NCI-H526 treated with DMSO at 0.1 percent for 48 hours (cell line): ENCODE data around the gene ACAA2.
"Not testable (repeated sequence)": the region's sequence is repeated elsewhere in the genome, so short reads cannot be mapped to it uniquely, and the experiment has no call there.

Experiments
- DNase-seq: peaks from one replicate; lab custom pipeline; 2025; lab: John Stamatoyannopoulos, UW

The ACAA2 gene

DNA sequence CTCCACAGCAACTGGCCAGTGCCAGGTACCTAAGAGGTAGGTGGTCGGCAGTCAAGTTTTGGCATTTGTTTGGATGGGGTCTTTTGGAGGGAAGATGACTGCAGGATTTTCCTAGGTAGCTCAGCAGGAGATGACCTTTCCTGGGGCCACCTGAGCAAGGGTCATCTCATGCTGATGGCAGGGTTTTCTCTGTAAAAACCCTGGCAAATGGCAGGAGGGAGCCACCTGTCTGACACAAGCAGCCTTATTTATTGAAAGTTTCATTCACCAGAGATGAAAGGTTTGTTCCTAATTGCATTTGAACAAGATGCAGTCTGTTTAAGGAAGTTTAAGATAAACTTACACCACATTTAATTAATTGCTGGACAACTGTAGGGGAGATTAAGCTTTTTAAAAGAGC, 31.6 kb upstream of the ACAA2 start:
- no peak for DNase-seq

DNA sequence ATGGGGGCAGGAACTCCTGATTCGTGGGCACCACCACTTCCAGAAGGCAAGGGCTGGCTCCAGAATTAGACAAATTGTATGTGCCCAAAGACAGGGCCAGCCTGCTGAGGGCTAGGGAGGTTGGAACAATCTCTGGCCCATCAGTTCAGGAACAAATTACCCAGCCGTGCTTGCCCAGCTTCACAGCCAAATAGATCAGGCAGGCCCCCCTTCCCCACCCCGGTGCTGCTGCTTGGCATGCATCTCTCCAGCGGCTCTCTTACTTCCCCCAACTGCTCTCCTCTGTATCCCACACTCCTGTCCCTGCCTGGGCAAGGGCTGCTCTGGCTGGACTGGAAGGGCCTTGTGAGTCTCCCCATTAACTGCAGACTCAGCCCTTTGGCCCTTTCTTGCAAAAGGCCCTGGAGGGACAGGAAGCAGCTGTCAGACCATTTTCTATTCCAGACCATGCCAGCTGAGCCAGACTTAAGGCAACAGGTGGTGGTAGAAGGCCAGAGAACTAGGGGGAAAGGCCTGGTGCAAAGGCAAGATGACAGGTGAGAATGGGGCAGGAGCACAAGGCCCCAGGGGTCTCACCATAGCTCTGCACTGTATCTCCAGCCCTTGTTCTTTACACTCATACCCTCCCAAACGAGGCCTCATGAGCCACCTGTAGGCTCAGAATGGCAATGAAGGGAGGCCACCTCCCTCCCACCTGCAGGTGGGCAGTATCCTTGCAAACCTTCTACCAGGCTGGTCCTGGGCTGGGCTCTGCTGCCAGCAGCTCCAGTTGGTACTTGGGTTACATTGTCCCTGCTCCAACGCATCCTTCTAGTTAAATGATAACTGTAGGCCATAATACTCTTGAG, 30.7 kb upstream of the ACAA2 start:
- no peak for DNase-seq

DNA sequence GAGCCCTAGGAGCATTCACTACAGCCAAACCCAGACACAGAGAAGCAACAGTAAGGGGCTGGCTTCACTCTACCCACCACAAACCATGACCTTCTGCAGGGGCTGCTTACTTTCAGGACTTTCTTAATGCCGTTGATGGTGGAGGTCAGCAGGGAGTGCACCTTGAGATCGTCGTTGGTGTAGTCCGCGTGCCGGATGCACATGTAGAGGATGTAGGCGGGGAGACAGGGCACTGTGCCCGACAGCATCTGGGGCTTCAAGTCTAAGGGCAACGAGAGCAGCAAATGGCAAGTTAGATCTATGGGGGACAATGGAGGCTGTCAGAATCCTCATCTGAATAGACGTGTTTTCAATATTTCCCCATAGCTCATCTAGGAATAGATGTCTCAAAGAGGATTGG, 29.8 kb upstream of the ACAA2 start:
- DNase-seq: no peak

DNA sequence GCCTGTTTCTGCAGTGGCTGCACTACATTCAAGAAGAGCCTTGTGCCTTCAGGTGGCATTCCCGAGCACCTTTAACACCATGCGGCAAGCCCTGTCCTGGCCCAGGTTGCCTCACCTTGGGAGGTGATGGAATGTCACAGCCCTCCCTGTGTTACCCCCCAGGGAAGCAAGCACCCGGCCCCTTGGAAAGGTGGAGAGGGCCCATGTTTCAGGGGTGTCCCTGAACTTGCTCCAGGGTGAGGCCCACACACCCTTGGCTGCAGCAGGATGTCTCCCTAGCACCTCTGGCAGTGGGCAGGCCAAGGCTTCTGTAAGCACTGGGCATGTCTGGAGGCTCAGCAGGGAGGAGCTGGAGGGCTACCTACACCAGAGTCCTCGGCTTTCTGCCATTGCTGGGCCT, 29.3 kb upstream of the ACAA2 start:
- no peak for DNase-seq

DNA sequence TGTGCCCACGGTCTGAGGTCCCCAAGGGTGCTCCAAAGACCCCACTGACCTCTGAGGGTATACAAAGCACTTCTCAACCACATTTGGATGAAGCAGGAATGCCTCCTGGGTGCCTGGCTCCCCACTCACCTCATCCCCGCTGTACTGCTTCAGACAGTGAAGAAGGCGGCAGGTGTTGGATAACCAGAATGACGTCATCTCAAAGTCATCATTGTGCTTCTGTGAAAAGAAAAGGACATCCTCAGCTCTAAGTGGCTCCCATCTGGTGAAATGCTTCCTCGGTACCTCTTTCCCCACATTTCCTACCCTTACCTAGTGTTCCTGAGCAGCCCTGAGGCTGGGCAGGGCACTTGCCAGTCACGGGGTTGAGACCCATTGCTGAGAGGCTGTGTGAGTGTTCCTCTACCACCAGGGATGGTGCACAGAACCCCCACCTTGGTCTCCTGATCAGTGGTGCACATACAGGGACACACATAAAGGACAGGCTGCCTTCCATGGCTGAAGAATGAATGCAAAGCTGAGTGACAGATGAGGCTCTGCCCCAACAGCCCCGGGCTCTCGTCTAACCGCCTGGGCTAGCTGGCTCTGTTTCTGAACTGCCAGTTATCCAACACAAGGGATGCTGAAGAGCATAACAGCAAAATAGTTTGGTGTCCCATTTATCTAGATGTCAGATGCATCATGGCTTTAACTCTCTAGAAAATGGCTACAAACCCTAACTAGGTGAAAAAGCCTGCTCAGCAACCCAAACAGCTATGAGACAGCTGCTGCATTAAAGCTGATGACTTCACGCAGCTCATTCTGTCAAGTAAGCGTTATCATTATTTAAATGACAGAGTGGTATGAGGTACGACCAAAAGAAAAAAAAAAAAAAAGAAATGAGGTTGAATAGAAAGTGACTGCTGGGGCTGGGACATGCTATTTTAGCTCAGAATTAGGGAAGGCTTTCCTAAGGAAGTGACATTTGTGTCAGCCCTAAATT, 28.2 kb upstream of the ACAA2 start:
- no peak for DNase-seq

DNA sequence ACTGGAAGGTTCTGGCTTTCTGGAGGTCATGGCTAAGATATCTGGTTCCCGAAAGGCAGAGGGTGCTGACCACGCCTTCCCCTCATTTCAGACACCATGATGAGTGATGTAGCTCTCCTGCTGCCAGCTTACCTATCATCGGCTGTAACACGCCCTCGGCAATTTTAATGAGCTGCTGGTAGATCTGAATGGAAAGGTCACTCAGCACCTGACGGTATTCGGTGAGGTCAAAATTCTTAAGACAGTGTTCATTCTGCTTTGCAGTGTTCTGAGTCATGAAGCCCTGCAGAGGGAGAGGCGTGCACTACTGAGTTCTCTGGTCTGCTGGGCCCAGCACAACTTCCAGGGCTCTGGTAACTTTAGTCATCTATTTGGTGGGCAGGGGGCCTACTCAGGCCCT, 25.7 kb upstream of the ACAA2 start:
- no peak for DNase-seq

DNA sequence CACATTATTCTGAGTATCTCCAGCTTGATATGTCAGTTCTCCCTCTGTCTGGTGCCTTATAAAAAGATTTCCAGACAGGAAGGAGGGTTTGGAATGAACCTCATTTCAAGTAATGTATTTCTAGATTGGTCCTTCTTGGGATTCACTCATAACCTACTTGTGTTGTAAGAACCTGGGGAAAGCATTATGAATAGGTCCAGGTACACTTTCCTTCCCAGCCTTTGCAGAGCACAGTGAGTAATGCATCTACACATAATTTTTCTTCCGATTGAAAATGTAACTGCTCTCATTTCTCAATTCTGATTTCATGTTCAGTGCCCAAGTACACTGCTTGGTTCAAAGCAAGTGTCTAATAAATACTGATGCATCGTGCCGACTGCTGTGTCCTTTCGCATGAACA, 25.0 kb upstream of the ACAA2 start:
- no peak for DNase-seq

DNA sequence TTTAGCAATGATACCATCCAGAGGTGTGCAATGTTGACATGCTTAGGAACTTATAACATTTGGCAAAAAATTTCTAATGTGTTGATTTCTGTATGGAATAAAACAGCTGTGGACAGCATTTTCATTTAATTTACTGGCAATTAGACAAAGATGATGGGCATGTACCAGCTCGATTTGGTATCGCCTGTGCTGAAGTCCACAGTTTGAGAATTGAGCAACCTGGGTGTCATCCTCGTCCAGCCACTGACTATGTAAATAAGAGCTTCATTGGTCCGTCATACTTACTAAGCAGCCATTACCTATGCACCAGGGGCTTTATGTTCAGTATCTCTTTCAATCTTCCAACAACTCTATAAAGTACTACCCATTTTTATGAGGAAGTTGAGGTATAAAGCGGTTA, 24.6 kb upstream of the ACAA2 start:
- no peak for DNase-seq

DNA sequence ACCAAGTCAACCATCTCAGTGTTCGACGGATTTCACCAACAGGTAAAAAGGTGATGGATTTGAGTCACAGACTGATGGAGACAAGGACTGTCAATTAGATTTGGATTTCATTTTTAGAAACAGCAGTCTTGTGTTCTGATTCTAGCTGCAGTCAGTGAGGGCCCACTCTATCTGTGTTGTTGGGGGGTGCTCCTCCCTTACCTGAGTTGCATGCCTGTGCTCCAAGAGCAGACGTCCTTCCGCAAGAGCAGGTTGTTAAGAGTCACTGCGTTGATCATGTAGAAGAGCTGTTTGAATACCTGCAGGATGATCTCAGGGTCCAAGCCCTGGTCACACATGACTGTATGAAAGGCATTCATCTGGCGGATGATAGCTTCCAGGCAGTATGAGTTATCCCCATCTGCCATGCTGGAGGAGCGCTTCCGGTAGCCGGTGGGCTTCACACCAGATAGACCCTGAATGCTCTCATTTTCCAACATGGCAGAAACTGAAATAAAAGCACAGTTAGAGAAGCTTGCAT, 24.0 kb upstream of the ACAA2 start:
- not testable (repeated sequence) for DNase-seq

DNA sequence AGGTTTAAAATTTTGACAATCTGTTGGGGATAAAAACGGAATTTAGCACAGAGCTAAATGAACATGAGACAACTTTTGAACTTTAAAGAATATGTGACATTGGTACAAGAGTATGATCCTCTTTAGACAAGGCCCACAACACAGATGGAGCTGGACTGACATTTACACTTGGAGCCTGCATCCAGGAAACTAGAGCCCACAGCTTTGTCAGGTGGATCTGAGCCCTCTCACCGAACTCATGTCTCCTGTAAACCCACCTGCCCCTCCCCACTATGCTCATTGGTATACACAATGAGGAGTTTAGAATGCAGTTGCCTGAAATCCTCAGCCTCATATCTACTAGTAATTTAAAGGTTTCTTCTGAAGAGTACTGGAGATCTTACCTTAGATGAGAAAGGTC, 22.1 kb upstream of the ACAA2 start:
- DNase-seq: no peak

DNA sequence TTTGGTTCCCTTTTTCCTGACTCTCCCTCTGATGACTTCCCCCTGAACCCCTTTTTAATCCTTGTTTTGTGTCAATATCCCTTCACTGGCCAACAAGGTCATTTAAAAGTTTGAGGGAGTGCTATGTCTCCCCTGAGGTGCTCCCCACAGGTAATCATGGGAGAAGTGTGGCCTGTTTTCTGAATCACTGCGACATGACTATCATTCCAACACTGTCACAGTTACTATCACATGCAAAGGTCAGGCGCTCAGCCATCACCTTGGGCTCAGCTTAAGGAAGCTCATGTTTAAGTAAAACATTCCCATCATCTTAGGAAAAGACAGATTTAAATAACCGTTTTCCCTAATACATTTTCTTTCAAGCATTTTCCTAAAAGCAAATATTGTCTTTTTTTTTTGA, 20.9 kb upstream of the ACAA2 start:
- no peak for DNase-seq

DNA sequence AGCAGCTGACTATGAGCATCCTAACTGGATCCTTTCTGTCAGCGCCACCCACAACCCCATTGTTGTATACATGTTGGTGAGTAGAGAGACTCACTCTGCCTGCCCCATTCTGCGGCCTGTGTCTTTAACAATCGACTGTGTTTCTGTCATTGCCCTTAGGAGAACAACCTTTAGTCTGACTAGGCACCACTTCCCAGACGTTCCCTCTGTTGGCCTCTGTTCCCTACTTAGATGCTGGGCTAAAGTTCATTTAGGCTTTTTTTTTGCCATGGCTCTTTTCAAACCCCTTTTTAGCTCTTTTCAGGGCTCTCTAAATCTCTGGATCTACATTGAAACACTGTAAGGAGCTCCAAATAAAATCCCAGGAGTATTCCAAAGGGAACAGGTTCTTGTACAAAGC, 20.5 kb upstream of the ACAA2 start:
- DNase-seq: no peak

DNA sequence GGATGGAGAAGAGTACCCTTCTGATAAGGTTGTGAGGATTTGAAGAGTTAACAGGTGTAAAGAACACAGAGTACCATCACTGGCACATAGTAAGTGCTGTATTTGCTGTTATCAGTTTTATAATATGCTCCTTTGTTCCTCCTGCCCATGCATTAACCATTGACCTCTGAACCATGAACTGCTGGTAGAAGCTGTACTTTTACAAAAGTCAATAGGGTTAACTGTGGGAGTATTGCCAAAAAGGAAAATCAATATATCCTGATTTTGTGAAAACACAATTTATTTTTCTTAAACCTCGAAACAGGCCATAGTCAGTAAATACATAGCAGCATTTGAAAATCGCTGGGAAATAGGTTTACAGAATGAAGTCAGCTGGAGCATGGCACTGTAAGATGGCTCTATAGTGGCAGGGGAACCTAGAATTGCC, 18.9 kb upstream of the ACAA2 start:
- no peak for DNase-seq

DNA sequence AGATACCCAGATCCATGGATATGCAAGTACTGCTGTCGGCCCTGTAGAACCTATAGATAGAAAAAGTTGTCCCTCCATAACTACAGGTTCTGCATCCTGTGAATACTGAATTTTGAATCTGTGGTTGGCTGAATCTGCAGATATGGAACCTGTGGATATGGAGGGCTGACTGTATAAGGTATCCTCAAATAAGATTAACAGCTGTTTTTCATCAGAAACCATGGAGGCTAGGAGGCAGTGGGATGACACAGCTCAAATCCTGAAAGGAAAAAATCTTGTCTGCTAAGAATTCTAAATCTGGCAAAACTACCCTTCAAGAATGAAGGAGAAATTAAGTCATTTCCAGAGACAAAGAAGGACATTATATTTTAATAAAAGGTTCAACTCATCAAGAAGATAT, 14.7 kb upstream of the ACAA2 start:
- no peak for DNase-seq

DNA sequence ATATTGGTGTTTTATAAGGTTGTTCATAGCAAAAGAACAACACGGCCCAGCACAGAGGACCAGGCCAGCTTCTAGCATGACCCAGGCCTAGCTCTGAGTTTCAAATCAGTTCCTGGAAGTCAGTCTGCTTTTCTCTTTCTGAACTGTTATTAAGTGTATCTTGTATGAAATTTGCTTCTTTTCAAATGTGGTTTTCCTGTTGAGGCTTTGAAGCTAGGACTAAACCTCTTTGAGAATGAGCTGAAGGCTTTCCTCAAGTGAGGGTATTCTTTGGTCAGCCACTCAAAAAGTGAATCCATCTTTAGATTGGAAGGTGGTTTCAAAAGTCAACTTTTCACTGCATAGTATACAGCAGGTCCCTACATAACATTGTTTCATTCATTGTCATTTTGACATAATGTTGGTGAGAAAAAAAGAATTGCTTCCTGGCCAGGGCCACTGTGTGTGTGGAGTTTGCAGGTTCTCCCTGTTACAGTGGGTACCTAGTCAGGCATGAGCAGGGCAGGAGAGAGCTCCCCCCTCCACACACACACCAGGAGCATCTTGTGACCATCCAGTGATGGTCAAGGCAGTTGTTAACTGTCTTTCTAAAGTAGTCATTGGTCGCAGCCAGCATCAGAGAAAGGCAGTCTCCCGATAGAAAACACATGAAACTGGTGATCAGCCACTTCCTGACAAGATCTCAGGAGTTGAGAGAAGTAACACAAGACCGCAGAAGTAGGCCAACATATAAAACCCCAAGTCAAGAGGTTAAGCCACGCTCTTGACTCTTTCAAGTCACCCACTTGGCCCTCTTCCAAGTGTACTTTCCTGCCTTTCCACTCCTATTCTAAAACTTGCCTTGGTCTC, 6.7 kb upstream of the ACAA2 start:
- no peak for DNase-seq

DNA sequence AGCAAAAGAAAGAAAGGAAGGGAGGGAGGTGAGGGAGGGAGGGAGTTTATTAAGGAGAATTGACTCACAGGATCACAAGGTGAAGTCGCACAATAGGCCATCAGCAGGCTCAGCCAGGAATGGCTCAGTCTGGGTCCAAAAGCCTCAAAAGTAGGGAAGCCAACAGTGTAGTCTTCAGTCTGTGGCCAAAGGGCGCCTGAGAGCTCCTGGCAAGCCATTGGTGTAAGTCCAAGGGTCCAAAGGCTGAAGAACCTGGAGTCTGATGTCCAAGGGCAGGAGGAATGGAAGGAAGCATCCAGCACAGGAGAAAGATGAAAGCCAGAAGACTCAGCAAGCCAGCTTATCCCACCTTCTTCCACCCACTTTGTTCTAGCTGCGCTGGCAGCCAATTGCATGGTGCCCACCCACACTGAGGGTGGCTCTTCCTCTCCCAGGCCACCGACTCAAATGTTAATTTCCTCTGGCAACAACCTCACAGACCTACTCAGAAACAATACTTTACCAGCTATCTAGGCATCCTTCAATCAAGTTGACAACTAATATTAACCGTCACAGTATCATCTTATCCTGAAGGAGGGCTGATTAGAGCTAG, 5.8 kb upstream of the ACAA2 start:
- DNase-seq: no peak

DNA sequence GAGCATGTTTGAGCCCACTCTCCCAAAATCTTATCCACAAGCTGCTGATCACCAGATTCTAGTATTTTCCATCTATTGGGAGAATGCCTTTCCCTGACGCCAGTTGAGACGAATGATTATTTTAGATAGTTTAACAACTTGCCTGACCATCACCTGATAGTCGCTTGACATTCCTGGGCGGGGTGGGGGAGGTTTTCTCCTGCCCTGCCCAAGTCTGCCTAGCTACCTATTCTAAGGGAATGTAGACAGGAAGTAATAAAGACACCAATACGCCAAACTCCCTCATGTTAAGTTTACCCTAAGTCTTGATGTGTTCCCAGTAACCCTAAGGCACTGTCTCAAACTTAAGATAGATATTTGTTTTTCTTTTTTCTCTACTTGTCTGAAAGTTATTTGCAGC, 4.6 kb upstream of the ACAA2 start:
- no peak for DNase-seq

DNA sequence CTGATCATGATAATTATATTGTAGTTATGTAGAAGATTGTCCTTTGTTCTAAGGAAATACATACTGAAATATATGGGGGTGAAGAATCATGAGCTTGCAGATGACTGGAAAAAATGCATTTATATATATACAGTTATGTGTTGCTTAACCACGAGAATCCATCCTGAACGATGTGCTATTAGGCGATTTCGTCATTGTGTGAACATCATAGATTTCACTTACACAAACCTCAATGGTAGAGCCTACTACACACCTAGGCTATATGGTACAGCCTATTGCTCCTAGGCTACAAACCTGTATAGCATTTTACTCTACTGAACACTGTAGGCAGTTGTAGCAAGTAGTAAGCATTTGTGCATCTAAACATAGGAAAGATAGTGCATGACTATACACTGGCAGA, 2.6 kb upstream of the ACAA2 start:
- no peak for DNase-seq

DNA sequence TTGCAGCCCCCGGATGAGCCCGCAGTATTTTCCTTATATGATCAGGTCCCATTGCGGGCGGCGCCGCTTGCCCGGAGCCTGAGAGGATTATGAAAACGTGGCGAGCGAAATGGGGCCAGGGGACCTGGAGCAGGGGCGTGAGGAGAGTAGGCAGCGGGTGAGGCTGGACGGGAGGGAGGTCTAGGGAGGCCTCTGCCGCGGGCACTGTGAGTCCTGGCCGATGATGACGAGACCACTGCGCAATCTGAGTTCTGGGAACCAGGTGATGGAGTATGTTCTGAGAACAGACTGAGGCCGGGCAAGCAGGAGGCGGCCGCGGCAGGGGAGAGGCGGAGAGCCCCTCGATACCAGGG, 790 bp upstream of the ACAA2 start:
- peak; percentile 67 for DNase-seq

DNA sequence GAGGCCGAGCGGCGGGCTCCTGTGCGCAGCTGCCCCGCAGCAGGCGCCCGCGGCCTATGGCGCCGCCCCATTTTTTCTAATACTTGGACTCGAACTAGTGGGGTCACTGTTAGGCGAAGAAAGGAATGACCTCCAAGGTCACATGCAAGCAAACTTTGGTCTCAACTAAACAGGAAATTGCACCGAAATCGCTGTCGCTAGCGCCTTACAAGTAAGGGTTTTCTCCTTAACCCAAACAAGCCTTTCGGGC, 339 bp downstream of the ACAA2 start:
- no peak for DNase-seq

DNA sequence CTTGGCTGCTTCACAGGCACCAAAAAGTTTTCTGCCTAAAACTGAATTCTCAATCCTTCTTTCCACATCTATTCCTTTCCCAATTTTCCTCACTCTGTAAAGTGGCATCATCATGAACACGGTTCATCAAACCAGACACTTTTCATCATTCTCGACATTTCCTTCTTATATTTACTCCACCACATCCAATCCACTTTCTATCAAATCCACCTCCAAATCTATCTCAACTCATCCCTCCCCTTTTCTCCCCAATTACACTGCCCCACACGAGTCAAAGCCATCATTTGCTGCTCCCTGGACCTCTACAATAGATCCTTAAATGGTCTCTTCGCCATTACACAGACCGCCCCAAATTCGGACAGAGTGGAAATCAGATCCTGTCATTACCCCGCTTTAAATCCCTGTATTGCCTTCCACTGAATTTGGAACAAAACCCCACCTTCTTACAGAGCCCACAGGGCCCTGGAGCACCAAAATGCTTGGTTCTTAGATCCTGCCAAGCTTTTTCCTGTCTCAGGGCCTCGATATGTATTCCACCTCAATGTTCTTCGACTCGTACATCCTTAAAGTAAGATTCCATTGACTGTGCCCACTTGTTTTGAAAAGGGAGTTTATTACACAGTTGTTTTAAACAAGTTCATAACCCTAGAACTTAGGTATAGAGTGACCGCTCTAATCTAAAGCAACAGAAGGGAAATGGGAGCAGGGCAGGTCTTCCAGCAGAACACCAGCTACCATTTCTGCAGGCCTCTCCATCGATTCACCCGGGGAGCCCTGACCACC, 856 bp downstream of the ACAA2 start:
- DNase-seq: peak; percentile 47
